ENCODE data around the gene SPACDR. TPM values are rescaled to one million over a fixed set of nuclear protein-coding genes. Genes with fewer than 3 reads are reported as not detected.
A peak's percentile ranks its signal among the peaks of the same experiment; 100 is the strongest.

The SPACDR gene
- total and polyA plus RNA-seq, 9 of the 15 experiments (the other 6 are each of a cell fraction or from before 2014, with no cell fraction given): 0.07 to 0.55 (median 0.14) TPM; not detected in 1

DNA sequence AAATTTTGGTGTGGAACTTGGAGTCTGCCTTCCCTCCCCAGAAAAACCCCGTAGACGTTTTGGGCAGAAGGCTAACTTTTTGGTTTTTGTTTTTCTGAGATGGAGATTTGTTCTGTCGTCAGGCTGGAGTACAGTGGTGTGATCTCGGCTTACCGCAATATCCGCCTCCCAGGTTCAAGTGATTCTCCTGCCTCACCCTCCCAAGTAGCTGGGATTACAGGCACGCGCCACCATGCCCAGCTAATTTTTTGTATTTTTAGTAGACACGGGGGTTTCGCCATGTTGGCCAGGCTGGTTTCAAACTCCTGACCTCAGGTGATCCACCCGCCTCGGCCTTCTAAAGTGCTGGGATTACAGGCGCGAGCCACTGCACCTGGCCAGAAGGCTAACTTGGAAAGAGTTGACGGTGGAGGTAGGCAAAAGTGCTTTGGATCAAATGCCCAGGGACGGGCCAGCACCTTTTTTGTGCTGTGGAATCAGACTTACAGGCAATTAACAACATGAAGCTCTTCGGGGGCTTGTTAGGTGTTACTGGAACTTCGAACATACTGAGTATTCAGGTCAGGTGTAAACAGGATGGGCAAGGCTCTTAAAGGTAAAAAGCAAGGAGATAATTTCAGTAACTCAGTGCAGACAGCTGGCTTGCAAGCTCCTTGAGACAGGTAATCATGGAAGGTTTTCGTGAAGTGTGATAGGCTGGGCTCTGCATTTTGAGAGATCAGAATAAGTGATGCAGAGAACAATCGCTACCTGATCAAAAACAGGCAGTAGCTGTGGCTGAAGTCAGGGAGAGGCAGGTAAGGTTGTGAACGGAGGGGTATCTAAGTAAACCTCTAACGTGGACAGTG is 29.5 kb downstream of the SPACDR start:
- ATAC-seq (no peak), DNase-seq (ENCODE audit: extremely low read depth in 1 of 4, low spot score in 3 of 4) (peak in 1 of 4 experiments; percentile 16), FAIRE-seq (peak; percentile 19)
- Histone ChIP-seq H3K79me2 (ENCODE audit: control insufficient read depth, insufficient read depth, low read length) (peaks cover 70% of the 10 kb centered on the region), H3K4me2 (ENCODE audit: insufficient read depth, low read length) (peak overlapping the region; percentile 93), H3K4me3 (peak overlapping the region; percentile 85), H2AFZ (ENCODE audit: low read depth, low read length) (no peak overlapping the region), H3K9ac (ENCODE audit: insufficient read depth in 1 of 2, low read depth in 2 of 2, low read length in 2 of 2) (peak overlapping the region; percentile 92 to 99; a peak in 3 of 4 replicates), H3K9me3 (replicated peaks; ENCODE audit: control insufficient read depth, insufficient read depth, low read depth, low read length) (no peaks in the 10 kb centered on the region), H3K27me3 (ENCODE audit: control insufficient read depth in 2 of 2, insufficient read depth in 2 of 2, low read length in 2 of 2) (no peaks in the 10 kb centered on the region), H4K20me1 (replicated peaks; ENCODE audit: control insufficient read depth, insufficient read depth, low read length) (peaks cover 26% of the 10 kb centered on the region), H3K27ac (ENCODE audit: extremely low read depth, low read depth, low read length) (peak overlapping the region; percentile 96), H3K9me1 (ENCODE audit: control insufficient read depth, insufficient read depth, low read length) (peaks cover 15% of the 10 kb centered on the region), H3K4me1 (replicated peaks in 1 of 2; ENCODE audit: control insufficient read depth in 2 of 2, insufficient read depth in 2 of 2, low read length in 2 of 2) (peaks cover 56 to 81% of the 10 kb centered on the region in 2 experiments), H3K36me3 (ENCODE audit: control insufficient read depth, insufficient read depth, low read length) (peaks cover 51% of the 10 kb centered on the region)
- BruUV-seq (replicated peaks): no TSS peak
- 58% methylated on average over 20 of the region's 22 CpGs for WGBS (ENCODE audit: insufficient coverage, low coverage, missing lambda C conversion rate)
- in situ Hi-C loops (cut with MboI) (no loop called here), intact Hi-C loops (cut with micrococcal nuclease) (no loop called here)
- ChIA-PET POLR2A (interaction anchor here (0.6 to 5.4 kb wide), 7 partner anchors 10 to 333 kb away, joined by 3 to 29 read pairs (median 4); partner anchors contain the start of genes AP4M1 and GPC2), CTCF (ENCODE audit: low intra/inter-chr PET ratio) (interaction anchor here (0.6 kb wide), 1 partner anchor 55 kb away, joined by 3 read pairs; no protein-coding TSS in a partner anchor)
- peak; percentile 14; the same call in 1 of the 2 replicates for TF ChIP-seq POLR2A (conservative IDR thresholded peaks at IDR 0.05)
- no peak for TF ChIP-seq SMARCE1 (IDR thresholded peaks at IDR 0.05)
- TF ChIP-seq, protein P1, sequence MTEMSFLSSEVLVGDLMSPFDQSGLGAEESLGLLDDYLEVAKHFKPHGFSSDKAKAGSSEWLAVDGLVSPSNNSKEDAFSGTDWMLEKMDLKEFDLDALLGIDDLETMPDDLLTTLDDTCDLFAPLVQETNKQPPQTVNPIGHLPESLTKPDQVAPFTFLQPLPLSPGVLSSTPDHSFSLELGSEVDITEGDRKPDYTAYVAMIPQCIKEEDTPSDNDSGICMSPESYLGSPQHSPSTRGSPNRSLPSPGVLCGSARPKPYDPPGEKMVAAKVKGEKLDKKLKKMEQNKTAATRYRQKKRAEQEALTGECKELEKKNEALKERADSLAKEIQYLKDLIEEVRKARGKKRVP (CRISPR knock-in tag; IDR thresholded peaks at IDR 0.05): 0 out of 2 replicates have a peak, but pooled peaks have one; percentile 11
- TF ChIP-seq, protein P2, sequence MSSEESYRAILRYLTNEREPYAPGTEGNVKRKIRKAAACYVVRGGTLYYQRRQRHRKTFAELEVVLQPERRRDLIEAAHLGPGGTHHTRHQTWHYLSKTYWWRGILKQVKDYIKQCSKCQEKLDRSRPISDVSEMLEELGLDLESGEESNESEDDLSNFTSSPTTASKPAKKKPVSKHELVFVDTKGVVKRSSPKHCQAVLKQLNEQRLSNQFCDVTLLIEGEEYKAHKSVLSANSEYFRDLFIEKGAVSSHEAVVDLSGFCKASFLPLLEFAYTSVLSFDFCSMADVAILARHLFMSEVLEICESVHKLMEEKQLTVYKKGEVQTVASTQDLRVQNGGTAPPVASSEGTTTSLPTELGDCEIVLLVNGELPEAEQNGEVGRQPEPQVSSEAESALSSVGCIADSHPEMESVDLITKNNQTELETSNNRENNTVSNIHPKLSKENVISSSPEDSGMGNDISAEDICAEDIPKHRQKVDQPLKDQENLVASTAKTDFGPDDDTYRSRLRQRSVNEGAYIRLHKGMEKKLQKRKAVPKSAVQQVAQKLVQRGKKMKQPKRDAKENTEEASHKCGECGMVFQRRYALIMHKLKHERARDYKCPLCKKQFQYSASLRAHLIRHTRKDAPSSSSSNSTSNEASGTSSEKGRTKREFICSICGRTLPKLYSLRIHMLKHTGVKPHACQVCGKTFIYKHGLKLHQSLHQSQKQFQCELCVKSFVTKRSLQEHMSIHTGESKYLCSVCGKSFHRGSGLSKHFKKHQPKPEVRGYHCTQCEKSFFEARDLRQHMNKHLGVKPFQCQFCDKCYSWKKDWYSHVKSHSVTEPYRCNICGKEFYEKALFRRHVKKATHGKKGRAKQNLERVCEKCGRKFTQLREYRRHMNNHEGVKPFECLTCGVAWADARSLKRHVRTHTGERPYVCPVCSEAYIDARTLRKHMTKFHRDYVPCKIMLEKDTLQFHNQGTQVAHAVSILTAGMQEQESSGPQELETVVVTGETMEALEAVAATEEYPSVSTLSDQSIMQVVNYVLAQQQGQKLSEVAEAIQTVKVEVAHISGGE (CRISPR knock-in tag; IDR thresholded peaks at IDR 0.05): no peak
- no peak for TF ChIP-seq ZNF121 (CRISPR knock-in tag; conservative IDR thresholded peaks at IDR 0.05)
- TF ChIP-seq RBM17 (IDR thresholded peaks at IDR 0.05; ENCODE audit: borderline replicate concordance, low read depth, low read length): no peak
- TF ChIP-seq, protein P3, sequence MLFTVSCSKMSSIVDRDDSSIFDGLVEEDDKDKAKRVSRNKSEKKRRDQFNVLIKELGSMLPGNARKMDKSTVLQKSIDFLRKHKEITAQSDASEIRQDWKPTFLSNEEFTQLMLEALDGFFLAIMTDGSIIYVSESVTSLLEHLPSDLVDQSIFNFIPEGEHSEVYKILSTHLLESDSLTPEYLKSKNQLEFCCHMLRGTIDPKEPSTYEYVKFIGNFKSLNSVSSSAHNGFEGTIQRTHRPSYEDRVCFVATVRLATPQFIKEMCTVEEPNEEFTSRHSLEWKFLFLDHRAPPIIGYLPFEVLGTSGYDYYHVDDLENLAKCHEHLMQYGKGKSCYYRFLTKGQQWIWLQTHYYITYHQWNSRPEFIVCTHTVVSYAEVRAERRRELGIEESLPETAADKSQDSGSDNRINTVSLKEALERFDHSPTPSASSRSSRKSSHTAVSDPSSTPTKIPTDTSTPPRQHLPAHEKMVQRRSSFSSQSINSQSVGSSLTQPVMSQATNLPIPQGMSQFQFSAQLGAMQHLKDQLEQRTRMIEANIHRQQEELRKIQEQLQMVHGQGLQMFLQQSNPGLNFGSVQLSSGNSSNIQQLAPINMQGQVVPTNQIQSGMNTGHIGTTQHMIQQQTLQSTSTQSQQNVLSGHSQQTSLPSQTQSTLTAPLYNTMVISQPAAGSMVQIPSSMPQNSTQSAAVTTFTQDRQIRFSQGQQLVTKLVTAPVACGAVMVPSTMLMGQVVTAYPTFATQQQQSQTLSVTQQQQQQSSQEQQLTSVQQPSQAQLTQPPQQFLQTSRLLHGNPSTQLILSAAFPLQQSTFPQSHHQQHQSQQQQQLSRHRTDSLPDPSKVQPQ (CRISPR knock-in tag; IDR thresholded peaks at IDR 0.05; ENCODE audit: borderline replicate concordance): no peak
- TF ChIP-seq KAT7 (CRISPR knock-in tag; IDR thresholded peaks at IDR 0.05; ENCODE audit: borderline replicate concordance): 0 out of 2 replicates have a peak, but pooled peaks have one; percentile 5
- TF ChIP-seq, protein P4, sequence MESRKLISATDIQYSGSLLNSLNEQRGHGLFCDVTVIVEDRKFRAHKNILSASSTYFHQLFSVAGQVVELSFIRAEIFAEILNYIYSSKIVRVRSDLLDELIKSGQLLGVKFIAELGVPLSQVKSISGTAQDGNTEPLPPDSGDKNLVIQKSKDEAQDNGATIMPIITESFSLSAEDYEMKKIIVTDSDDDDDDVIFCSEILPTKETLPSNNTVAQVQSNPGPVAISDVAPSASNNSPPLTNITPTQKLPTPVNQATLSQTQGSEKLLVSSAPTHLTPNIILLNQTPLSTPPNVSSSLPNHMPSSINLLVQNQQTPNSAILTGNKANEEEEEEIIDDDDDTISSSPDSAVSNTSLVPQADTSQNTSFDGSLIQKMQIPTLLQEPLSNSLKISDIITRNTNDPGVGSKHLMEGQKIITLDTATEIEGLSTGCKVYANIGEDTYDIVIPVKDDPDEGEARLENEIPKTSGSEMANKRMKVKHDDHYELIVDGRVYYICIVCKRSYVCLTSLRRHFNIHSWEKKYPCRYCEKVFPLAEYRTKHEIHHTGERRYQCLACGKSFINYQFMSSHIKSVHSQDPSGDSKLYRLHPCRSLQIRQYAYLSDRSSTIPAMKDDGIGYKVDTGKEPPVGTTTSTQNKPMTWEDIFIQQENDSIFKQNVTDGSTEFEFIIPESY (CRISPR knock-in tag; IDR thresholded peaks at IDR 0.05): peak; percentile 91
- no peak for TF ChIP-seq CXXC5 (CRISPR knock-in tag; IDR thresholded peaks at IDR 0.05)

Measured in K562 (cell line).